Keratinocyte (primary cell): ENCODE results near the gene SARS1. TPM values are rescaled to one million over a fixed set of nuclear protein-coding genes. Genes with fewer than 3 reads are reported as not detected.

ENCODE experiments used
- DNase-seq: peaks from one replicate; pipeline ENCODE4 v3.0.0-alpha.2; 2011; ENCODE audit warnings: low read depth, missing footprints, low spot score
- FAIRE-seq: peaks from 2 replicates; lab custom pipeline; 2011; peaks lifted over from hg19 to GRCh38; lab: Jason Lieb, UNC
- H2AFZ ChIP-seq: 2 replicates; pipeline ENCODE4 v1.6.0; 2012; ENCODE audit warnings: low read length, control low read depth, inconsistent platforms; ENCODE audit not compliant: control insufficient read depth
- H3K27ac ChIP-seq: 2 replicates; pipeline ENCODE4 v1.5.1; 2011; ENCODE audit warnings: low read length; ENCODE audit not compliant: control insufficient read depth, insufficient read depth
- H3K27me3 ChIP-seq: 3 replicates; pipeline ENCODE4 v1.6.0; 2011; ENCODE audit warnings: low read length; ENCODE audit not compliant: control insufficient read depth, insufficient read depth; ENCODE audit errors: extremely low read depth
- H3K36me3 ChIP-seq, 2 experiments: 2 replicates in 1 of 2; 3 replicates in 1 of 2; pipeline ENCODE4 v1.5.1; 2011; ENCODE audit warnings: low read length in 2 of 2, mild to moderate bottlenecking in 1 of 2; ENCODE audit not compliant: control insufficient read depth in 2 of 2, insufficient read depth in 2 of 2; ENCODE audit errors: extremely low read depth in 1 of 2
- H3K4me1 ChIP-seq: 3 replicates; pipeline ENCODE4 v1.5.1; 2011; ENCODE audit warnings: low read length; ENCODE audit not compliant: control insufficient read depth, insufficient read depth; ENCODE audit errors: extremely low read depth
- H3K4me2 ChIP-seq: 3 replicates; pipeline ENCODE4 v1.6.0; 2011; ENCODE audit warnings: low read depth, low read length; ENCODE audit not compliant: control insufficient read depth, insufficient read depth; ENCODE audit errors: extremely low read depth
- H3K4me3 ChIP-seq, 3 experiments: fragments of 200-600 bp in 1 of 3; sonication (generic) in 1 of 3; 2 replicates in 2 of 3; 3 replicates in 1 of 3; pipeline ENCODE4 v1.5.1; 2011 to 2016; ENCODE audit warnings: low read length in 3 of 3, mild to moderate bottlenecking in 3 of 3, control low read depth in 2 of 3, inconsistent platforms in 1 of 3, low read depth in 1 of 3, mixed read lengths in 1 of 3, mixed run types in 1 of 3, moderate library complexity in 1 of 3; ENCODE audit not compliant: control insufficient read depth in 2 of 3, insufficient read depth in 2 of 3; ENCODE audit errors: extremely low read depth in 1 of 3
- H3K79me2 ChIP-seq: 2 replicates; pipeline ENCODE4 v1.6.0; 2012; ENCODE audit warnings: low read length; ENCODE audit not compliant: control insufficient read depth, insufficient read depth
- H3K9ac ChIP-seq: 3 replicates; pipeline ENCODE4 v1.6.0; 2011; ENCODE audit warnings: low read length; ENCODE audit not compliant: control insufficient read depth, insufficient read depth; ENCODE audit errors: extremely low read depth
- H3K9me1 ChIP-seq: 3 replicates; pipeline ENCODE4 v1.6.0; 2011; ENCODE audit warnings: low read length; ENCODE audit not compliant: control insufficient read depth, insufficient read depth; ENCODE audit errors: extremely low read depth
- H3K9me3 ChIP-seq: 2 replicates; pipeline ENCODE4 v1.5.1; 2012; ENCODE audit warnings: low read depth, low read length; ENCODE audit not compliant: control insufficient read depth
- H4K20me1 ChIP-seq: 3 replicates; pipeline ENCODE4 v1.6.0; 2011; ENCODE audit warnings: low read length; ENCODE audit not compliant: control insufficient read depth, insufficient read depth; ENCODE audit errors: extremely low read depth
- EZH2 ChIP-seq: IDR thresholded peaks from one replicate; pipeline ENCODE4 v1.6.1; 2012; ENCODE audit warnings: inconsistent platforms, mild to moderate bottlenecking, low read length, moderate library complexity
- dilution Hi-C: fragments of 300-500 bp; cut with MboI; formaldehyde crosslinking; loops from one replicate; pipeline ENCODE4 v1.7.0; 2020; ENCODE audit warnings: low sequenced_read_pairs; ENCODE audit not compliant: extremely low pct_ligation_motif_present
- polyA plus RNA-seq, 5 experiments: library from polyadenylated mRNA; depleted of rRNA in 3 of 5; stranded (reverse) in 3 of 5; stranded (forward) in 1 of 5; unstranded in 1 of 5; fragments of >200 nt; gene quantifications; 1 replicate in 1 of 5; 2 replicates in 3 of 5; 3 replicates in 1 of 5; pipeline versions ENCODE4 v1.2.1 to v1.2.3, GENCODE V29; 2011 to 2012; ENCODE audit warnings: missing spikeins in 2 of 5, low read depth in 1 of 5, low replicate concordance in 1 of 5
- TF ChIP-seq, protein P1 (sequence below), 3 experiments: IDR thresholded peaks in 1 of 3; conservative IDR thresholded peaks in 1 of 3; optimal IDR thresholded peaks in 1 of 3; 2 replicates in 2 of 3; 3 replicates in 1 of 3; pipeline versions ENCODE3 to v1.5.1; 2011; ENCODE audit warnings: low read length in 3 of 3, mild to moderate bottlenecking in 3 of 3, moderate library complexity in 2 of 3, control low read depth in 1 of 3, inconsistent platforms in 1 of 3; ENCODE audit not compliant: insufficient read depth in 2 of 3; ENCODE audit errors: extremely low read depth in 1 of 3

The SARS1 gene
- polyA plus RNA-seq, 1 donor (not counting 4 experiments of a cell fraction or from before 2014, with no cell fraction given) = 203 TPM

DNA sequence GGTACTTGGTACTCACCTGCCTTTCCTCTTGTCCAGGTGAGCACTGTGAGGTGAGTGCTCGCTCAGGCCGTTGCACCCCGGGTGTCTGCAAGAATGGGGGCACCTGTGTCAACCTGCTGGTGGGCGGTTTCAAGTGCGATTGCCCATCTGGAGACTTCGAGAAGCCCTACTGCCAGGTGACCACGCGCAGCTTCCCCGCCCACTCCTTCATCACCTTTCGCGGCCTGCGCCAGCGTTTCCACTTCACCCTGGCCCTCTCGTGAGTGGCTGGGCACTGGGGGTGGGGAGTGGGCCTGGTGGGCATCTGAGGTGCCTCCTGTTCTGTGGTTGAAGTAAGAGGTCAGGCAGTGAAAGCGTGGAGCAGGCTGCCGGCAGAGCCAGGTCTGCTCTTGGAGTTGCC is 47.3 kb downstream of the SARS1 start:
- peaks cover under 1% of the 10 kb centered on the region for H3K9me1 ChIP-seq
- H3K27ac ChIP-seq = no peak overlapping the region
- no peaks in the 10 kb centered on the region for H4K20me1 ChIP-seq
- no peaks in the 10 kb centered on the region for H3K9me3 ChIP-seq
- H3K4me1 ChIP-seq = peaks cover 35% of the 10 kb centered on the region
- H3K79me2 ChIP-seq = peaks cover 3% of the 10 kb centered on the region
- FAIRE-seq (no peak), DNase-seq (no peak)
- no peak overlapping the region for H3K4me2 ChIP-seq
- no peak overlapping the region for H2AFZ ChIP-seq
- H3K36me3 ChIP-seq = peaks cover 15 to 22% of the 10 kb centered on the region in 2 experiments
- H3K27me3 ChIP-seq = no peaks in the 10 kb centered on the region
- dilution Hi-C loops = no loop called here
- H3K9ac ChIP-seq = no peak overlapping the region
- no peak overlapping the region for H3K4me3 ChIP-seq
- no peak for TF ChIP-seq EZH2
- TF ChIP-seq, protein P1, sequence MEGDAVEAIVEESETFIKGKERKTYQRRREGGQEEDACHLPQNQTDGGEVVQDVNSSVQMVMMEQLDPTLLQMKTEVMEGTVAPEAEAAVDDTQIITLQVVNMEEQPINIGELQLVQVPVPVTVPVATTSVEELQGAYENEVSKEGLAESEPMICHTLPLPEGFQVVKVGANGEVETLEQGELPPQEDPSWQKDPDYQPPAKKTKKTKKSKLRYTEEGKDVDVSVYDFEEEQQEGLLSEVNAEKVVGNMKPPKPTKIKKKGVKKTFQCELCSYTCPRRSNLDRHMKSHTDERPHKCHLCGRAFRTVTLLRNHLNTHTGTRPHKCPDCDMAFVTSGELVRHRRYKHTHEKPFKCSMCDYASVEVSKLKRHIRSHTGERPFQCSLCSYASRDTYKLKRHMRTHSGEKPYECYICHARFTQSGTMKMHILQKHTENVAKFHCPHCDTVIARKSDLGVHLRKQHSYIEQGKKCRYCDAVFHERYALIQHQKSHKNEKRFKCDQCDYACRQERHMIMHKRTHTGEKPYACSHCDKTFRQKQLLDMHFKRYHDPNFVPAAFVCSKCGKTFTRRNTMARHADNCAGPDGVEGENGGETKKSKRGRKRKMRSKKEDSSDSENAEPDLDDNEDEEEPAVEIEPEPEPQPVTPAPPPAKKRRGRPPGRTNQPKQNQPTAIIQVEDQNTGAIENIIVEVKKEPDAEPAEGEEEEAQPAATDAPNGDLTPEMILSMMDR (optimal IDR thresholded peaks at IDR 0.05 in 1 of 3, IDR thresholded peaks at IDR 0.05 in 1 of 3, conservative IDR thresholded peaks at IDR 0.05 in 1 of 3; ENCODE audit: extremely low read depth in 1 of 3, insufficient read depth in 2 of 3, low read length in 3 of 3) = no peak

DNA sequence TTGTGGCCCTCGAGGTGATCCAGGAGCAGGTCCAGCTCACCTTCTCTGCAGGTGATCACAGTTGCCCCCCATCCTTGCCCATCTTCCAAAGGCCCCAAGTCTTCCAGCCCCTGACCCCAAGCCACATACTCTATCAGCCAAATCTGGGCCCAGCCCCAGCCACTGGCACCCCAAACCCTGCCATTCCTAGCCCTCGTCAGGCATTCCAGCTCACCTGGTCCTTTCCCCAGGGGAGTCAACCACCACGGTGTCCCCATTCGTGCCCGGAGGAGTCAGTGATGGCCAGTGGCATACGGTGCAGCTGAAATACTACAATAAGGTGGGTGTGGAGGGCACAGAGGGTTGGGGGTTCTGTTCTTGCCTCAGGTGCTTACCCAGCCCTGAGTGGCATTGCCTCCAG is 47.9 kb downstream of the SARS1 start:
- H3K9me3 ChIP-seq = no peaks in the 10 kb centered on the region
- H3K4me2 ChIP-seq = no peak overlapping the region
- FAIRE-seq (no peak), DNase-seq (no peak)
- no peaks in the 10 kb centered on the region for H3K9me1 ChIP-seq
- no peaks in the 10 kb centered on the region for H4K20me1 ChIP-seq
- TF ChIP-seq EZH2 = no peak
- TF ChIP-seq, protein P1 (optimal IDR thresholded peaks at IDR 0.05 in 1 of 3, IDR thresholded peaks at IDR 0.05 in 1 of 3, conservative IDR thresholded peaks at IDR 0.05 in 1 of 3; ENCODE audit: extremely low read depth in 1 of 3, insufficient read depth in 2 of 3, low read length in 3 of 3) = no peak
- H3K27ac ChIP-seq = no peak overlapping the region
- H2AFZ ChIP-seq = no peak overlapping the region
- no peaks in the 10 kb centered on the region for H3K79me2 ChIP-seq
- H3K4me1 ChIP-seq = peaks cover 33% of the 10 kb centered on the region
- dilution Hi-C loops = no loop called here
- H3K27me3 ChIP-seq = no peaks in the 10 kb centered on the region
- no peak overlapping the region for H3K9ac ChIP-seq
- no peak overlapping the region for H3K4me3 ChIP-seq
- H3K36me3 ChIP-seq = peaks cover 16 to 22% of the 10 kb centered on the region in 2 experiments
